Measurements from ENCODE around the gene AQP7. TPM values are rescaled to one million over a fixed set of nuclear protein-coding genes. Genes with fewer than 3 reads are reported as not detected.
A peak's percentile ranks its signal among the peaks of the same experiment; 100 is the strongest.
"Not testable (repeated sequence)": the region's sequence is repeated elsewhere in the genome, so short reads cannot be mapped to it uniquely, and the experiment has no call there.

Gene AQP7
- total and polyA plus RNA-seq, 2 donors (not counting 1 experiment from before 2014, with no cell fraction given) = 0.09 to 0.83 TPM

GRCh38 chr9:33425128-33425533, 22.8 kb upstream of the AQP7 start:
- H4K20me1 ChIP-seq (ENCODE audit: control insufficient read depth, extremely low read depth, insufficient read depth, low read length) = no peaks in the 10 kb centered on the region
- peaks cover 2% of the 10 kb centered on the region for H3K27me3 ChIP-seq (ENCODE audit: control insufficient read depth, insufficient read depth, low read length)
- H3K4me3 ChIP-seq (replicated peaks in 1 of 4; ENCODE audit: control extremely low read depth in 1 of 4, insufficient read depth in 1 of 4, low read depth in 3 of 4, low read length in 4 of 4) = no peak overlapping the region
- H3K36me3 ChIP-seq (ENCODE audit: control insufficient read depth, insufficient read depth, low read length) = no peaks in the 10 kb centered on the region
- peak; percentile 26 to 34 for DNase-seq (ENCODE audit: low read depth in 2 of 2)
- no peak for TF ChIP-seq EZH2 (IDR thresholded peaks at IDR 0.05; ENCODE audit: low read length, missing control alignments)
- TF ChIP-seq CTCF (conservative IDR thresholded peaks at IDR 0.05 in 1 of 2, IDR thresholded peaks at IDR 0.05 in 1 of 2; ENCODE audit: low read depth in 1 of 2, low read length in 2 of 2) = no peak
- no peak overlapping the region for H3K27ac ChIP-seq (ENCODE audit: insufficient read depth, low read length)
- H3K4me1 ChIP-seq (ENCODE audit: control insufficient read depth, extremely low read depth, insufficient read depth, low read length) = no peaks in the 10 kb centered on the region
- no peak overlapping the region for H3K4me2 ChIP-seq (ENCODE audit: extremely low read depth, insufficient read depth, low read length)
- H3K79me2 ChIP-seq (ENCODE audit: control insufficient read depth, insufficient read depth, low read length) = no peaks in the 10 kb centered on the region
- H3K9ac ChIP-seq (ENCODE audit: insufficient read depth, low read length) = no peak overlapping the region
- H3K9me3 ChIP-seq (ENCODE audit: control insufficient read depth, insufficient read depth, low read depth, low read length) = no peaks in the 10 kb centered on the region
- no peak overlapping the region for H2AFZ ChIP-seq (ENCODE audit: low read length)

GRCh38 chr9:33424492-33424891, 22.1 kb upstream of the AQP7 start:
- H3K27me3 ChIP-seq (ENCODE audit: control insufficient read depth, insufficient read depth, low read length); H3K9ac ChIP-seq (ENCODE audit: insufficient read depth, low read length); H3K4me2 ChIP-seq (ENCODE audit: extremely low read depth, insufficient read depth, low read length); H3K27ac ChIP-seq (ENCODE audit: insufficient read depth, low read length); H2AFZ ChIP-seq (ENCODE audit: low read length); H3K9me3 ChIP-seq (ENCODE audit: control insufficient read depth, insufficient read depth, low read depth, low read length); H4K20me1 ChIP-seq (ENCODE audit: control insufficient read depth, extremely low read depth, insufficient read depth, low read length); H3K4me3 ChIP-seq (replicated peaks in 1 of 4; ENCODE audit: control extremely low read depth in 1 of 4, insufficient read depth in 1 of 4, low read depth in 3 of 4, low read length in 4 of 4); DNase-seq (ENCODE audit: low read depth in 2 of 2); H3K4me1 ChIP-seq (ENCODE audit: control insufficient read depth, extremely low read depth, insufficient read depth, low read length); H3K79me2 ChIP-seq (ENCODE audit: control insufficient read depth, insufficient read depth, low read length); H3K36me3 ChIP-seq (ENCODE audit: control insufficient read depth, insufficient read depth, low read length): not testable (repeated sequence)

GRCh38 chr9:33424043-33424442, 21.7 kb upstream of the AQP7 start:
- H4K20me1 ChIP-seq (ENCODE audit: control insufficient read depth, extremely low read depth, insufficient read depth, low read length); H3K27ac ChIP-seq (ENCODE audit: insufficient read depth, low read length); H3K9ac ChIP-seq (ENCODE audit: insufficient read depth, low read length); H3K27me3 ChIP-seq (ENCODE audit: control insufficient read depth, insufficient read depth, low read length); H3K9me3 ChIP-seq (ENCODE audit: control insufficient read depth, insufficient read depth, low read depth, low read length); H3K79me2 ChIP-seq (ENCODE audit: control insufficient read depth, insufficient read depth, low read length); H3K4me3 ChIP-seq (replicated peaks in 1 of 4; ENCODE audit: control extremely low read depth in 1 of 4, insufficient read depth in 1 of 4, low read depth in 3 of 4, low read length in 4 of 4); DNase-seq (ENCODE audit: low read depth in 2 of 2); H2AFZ ChIP-seq (ENCODE audit: low read length); H3K36me3 ChIP-seq (ENCODE audit: control insufficient read depth, insufficient read depth, low read length); H3K4me2 ChIP-seq (ENCODE audit: extremely low read depth, insufficient read depth, low read length); H3K4me1 ChIP-seq (ENCODE audit: control insufficient read depth, extremely low read depth, insufficient read depth, low read length): not testable (repeated sequence)

- TF ChIP-seq EZH2 (IDR thresholded peaks at IDR 0.05; ENCODE audit: low read length, missing control alignments) = no peak
- no peak for TF ChIP-seq CTCF (conservative IDR thresholded peaks at IDR 0.05 in 1 of 2, IDR thresholded peaks at IDR 0.05 in 1 of 2; ENCODE audit: low read depth in 1 of 2, low read length in 2 of 2)
- no peak for DNase-seq (ENCODE audit: low read depth in 2 of 2)
Measured at GRCh38 chr9:33419708-33420303, 17.4 kb upstream of the AQP7 start.

More at GRCh38 chr9:33419708-33420303, 17.4 kb upstream of the AQP7 start:
- no peak overlapping the region for H3K4me3 ChIP-seq (replicated peaks in 1 of 4; ENCODE audit: control extremely low read depth in 1 of 4, insufficient read depth in 1 of 4, low read depth in 3 of 4, low read length in 4 of 4)
- H3K4me2 ChIP-seq (ENCODE audit: extremely low read depth, insufficient read depth, low read length) = no peak overlapping the region
- H3K4me1 ChIP-seq (ENCODE audit: control insufficient read depth, extremely low read depth, insufficient read depth, low read length) = no peaks in the 10 kb centered on the region
- H3K27ac ChIP-seq (ENCODE audit: insufficient read depth, low read length) = no peak overlapping the region
- peaks cover 9% of the 10 kb centered on the region for H3K27me3 ChIP-seq (ENCODE audit: control insufficient read depth, insufficient read depth, low read length)
- no peaks in the 10 kb centered on the region for H3K36me3 ChIP-seq (ENCODE audit: control insufficient read depth, insufficient read depth, low read length)
- no peaks in the 10 kb centered on the region for H3K9me3 ChIP-seq (ENCODE audit: control insufficient read depth, insufficient read depth, low read depth, low read length)
- H3K9ac ChIP-seq (ENCODE audit: insufficient read depth, low read length) = no peak overlapping the region
- H3K79me2 ChIP-seq (ENCODE audit: control insufficient read depth, insufficient read depth, low read length) = no peaks in the 10 kb centered on the region
- H2AFZ ChIP-seq (ENCODE audit: low read length) = no peak overlapping the region
- H4K20me1 ChIP-seq (ENCODE audit: control insufficient read depth, extremely low read depth, insufficient read depth, low read length) = no peaks in the 10 kb centered on the region
